Neural crest cell (in vitro differentiated cells): ENCODE results near the gene GPR62. TPM values are rescaled to one million over a fixed set of nuclear protein-coding genes. Genes with fewer than 3 reads are reported as not detected.
A peak's percentile ranks its signal among the peaks of the same experiment; 100 is the strongest.
"Not testable (repeated sequence)": the region's sequence is repeated elsewhere in the genome, so short reads cannot be mapped to it uniquely, and the experiment has no call there.

Experiments
- DNase-seq: peaks from one replicate; pipeline ENCODE4 v3.0.0; 2021; ENCODE audit warnings: low read depth, mixed read lengths, low spot score
- H3K27ac Mint-ChIP-seq: one replicate; pipeline ENCODE4 v1.8.0; 2021; ENCODE audit warnings: mild to moderate bottlenecking, mixed read lengths; ENCODE audit not compliant: unreplicated experiment
- H3K27me3 Mint-ChIP-seq: 2 replicates; pipeline ENCODE4 v1.8.0; 2021; ENCODE audit warnings: low read depth, mild to moderate bottlenecking, mixed read lengths
- H3K36me3 Mint-ChIP-seq: 2 replicates; pipeline ENCODE4 v1.8.0; 2021; ENCODE audit warnings: low read depth, mild to moderate bottlenecking, mixed read lengths
- H3K4me1 Mint-ChIP-seq: 2 replicates; pipeline ENCODE4 v1.8.0; 2021; ENCODE audit warnings: mixed read lengths
- H3K4me3 Mint-ChIP-seq: one replicate; pipeline ENCODE4 v1.8.0; 2021; ENCODE audit warnings: mild to moderate bottlenecking, mixed read lengths
- H3K9me3 Mint-ChIP-seq: 2 replicates; pipeline ENCODE4 v1.8.0; 2021; ENCODE audit warnings: mixed read lengths
- CTCF ChIP-seq: fragments of 200-600 bp; sonication (generic); conservative IDR thresholded peaks from 2 replicates; pipeline ENCODE4 v1.5.0; 2021; ENCODE audit warnings: antibody characterized with exemption, mild to moderate bottlenecking
- total RNA-seq: library from RNA; stranded (reverse); gene quantifications from 2 replicates; pipeline ENCODE4 v1.2.1, GENCODE V29; 2021

Gene GPR62
- total RNA-seq, 1 donor from 2014 or later: 0.23 TPM

DNA sequence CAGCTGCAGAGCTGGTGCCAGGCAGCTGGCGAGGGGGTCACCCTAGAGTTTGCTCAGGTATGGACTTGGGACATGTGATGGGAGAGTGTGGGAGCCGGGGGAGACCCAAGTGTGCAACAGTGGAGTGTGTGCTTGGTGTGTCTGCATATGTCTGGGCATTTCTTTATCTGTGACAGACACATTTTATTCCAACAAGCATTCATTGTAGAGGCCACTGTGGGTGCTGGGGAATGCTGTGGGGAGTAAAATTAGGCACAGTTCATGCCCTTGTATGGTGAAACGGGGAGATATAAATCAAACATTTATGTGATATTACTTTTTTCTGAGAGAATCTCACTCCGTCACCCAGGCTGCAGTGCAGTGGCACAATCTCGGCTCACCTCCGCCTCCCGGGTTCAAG lies 32.4 kb downstream of the GPR62 start:
- Mint-ChIP-seq H3K4me1 (peaks cover 39% of the 10 kb centered on the region), H3K4me3 (peak overlapping the region; percentile 84), H3K9me3 (peaks cover 2% of the 10 kb centered on the region), H3K27ac (no peak overlapping the region), H3K36me3 (peaks cover 14% of the 10 kb centered on the region), H3K27me3 (peaks cover 14% of the 10 kb centered on the region)
- TF ChIP-seq CTCF: no peak
- DNase-seq: no peak

DNA sequence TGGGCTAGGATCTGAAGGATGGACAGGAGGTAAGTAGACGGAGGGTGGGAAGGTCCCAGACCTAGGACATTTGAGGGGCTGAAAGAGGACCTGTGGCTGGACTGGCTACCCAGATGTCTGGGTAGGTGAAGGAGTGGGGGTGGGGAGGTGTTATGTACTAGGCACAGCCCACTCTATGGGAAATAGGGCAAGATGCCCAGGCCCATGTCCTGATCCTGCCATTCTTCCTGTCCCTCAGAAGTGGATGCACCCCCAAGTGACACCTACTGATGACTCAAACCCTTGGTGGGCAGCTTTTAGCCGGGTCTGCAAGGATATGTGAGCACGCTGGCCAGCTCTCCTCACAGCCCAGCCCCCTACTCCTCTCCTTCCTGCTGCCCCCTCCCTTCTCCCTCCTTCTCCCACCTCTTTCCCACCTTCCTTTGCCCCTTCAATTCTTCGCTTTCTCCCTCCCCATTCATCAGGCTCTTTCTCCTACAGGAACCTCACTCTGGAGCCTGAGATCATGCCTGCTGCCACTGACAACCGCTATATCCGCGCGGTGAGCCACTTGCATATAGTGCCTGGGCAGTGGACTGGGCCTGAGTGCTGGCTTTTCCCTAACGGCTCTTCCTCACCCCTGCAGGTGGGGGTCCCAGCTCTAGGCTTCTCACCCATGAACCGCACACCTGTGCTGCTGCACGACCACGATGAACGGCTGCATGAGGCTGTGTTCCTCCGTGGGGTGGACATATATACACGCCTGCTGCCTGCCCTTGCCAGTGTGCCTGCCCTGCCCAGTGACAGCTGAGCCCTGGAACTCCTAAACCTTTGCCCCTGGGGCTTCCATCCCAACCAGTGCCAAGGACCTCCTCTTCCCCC lies 33.3 kb downstream of the GPR62 start:
- TF ChIP-seq CTCF: no peak
- H3K4me3 Mint-ChIP-seq: peak overlapping the region; percentile 84
- DNase-seq: no peak
- H3K4me1 Mint-ChIP-seq: peaks cover 33% of the 10 kb centered on the region
- H3K27me3 Mint-ChIP-seq: peaks cover 14% of the 10 kb centered on the region
- H3K27ac Mint-ChIP-seq: peak overlapping the region; percentile 19
- H3K9me3 Mint-ChIP-seq: peaks cover 2% of the 10 kb centered on the region
- H3K36me3 Mint-ChIP-seq: peaks cover 19% of the 10 kb centered on the region

- not testable (repeated sequence) for H3K27ac Mint-ChIP-seq, DNase-seq, H3K9me3 Mint-ChIP-seq, H3K4me3 Mint-ChIP-seq
- Mint-ChIP-seq H3K36me3 (peaks cover 37% of the 10 kb centered on the region), H3K27me3 (peaks cover 14% of the 10 kb centered on the region), H3K4me1 (peaks cover 42% of the 10 kb centered on the region)
Measured at GRCh38 chr3:51990501-51990971, 35.4 kb downstream of the GPR62 start.

DNA sequence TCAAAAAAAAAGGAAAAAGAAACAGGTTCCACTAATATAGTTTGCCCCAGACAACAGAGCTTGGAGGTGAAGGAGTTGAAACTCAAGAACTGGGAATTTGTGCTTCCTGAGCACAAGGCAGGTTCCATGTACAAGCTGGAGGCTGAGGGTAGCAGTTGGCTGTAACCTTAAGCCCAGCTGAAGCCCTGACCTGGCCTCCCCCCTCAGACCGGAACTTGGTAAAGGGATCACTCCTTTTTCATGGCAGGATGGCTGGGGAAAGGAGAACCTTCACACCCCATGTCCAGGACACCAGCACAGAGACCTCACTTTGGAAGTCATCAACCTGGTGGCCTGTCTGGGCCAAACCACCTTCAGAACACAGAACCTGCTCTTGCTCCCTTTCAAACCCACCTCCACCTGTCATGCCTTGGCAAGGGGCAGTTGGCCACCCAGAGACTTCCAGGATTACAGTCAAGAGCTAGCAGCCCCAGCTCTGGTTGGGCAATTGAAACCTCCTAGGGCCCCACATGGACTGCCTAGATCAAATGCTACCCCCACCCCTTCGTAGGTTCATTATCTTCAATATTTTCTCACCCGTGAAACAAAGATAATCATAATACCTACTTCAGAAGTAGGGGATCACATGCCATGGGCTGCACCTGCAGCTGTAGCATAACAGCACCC lies 37.0 kb downstream of the GPR62 start:
- Mint-ChIP-seq H3K9me3 (peaks cover 2% of the 10 kb centered on the region), H3K4me1 (peaks cover 53% of the 10 kb centered on the region), H3K36me3 (peaks cover 38% of the 10 kb centered on the region), H3K27ac (no peak overlapping the region), H3K27me3 (peaks cover 21% of the 10 kb centered on the region), H3K4me3 (peak overlapping the region; percentile 100)
- no peak for DNase-seq
- no peak for TF ChIP-seq CTCF

DNA sequence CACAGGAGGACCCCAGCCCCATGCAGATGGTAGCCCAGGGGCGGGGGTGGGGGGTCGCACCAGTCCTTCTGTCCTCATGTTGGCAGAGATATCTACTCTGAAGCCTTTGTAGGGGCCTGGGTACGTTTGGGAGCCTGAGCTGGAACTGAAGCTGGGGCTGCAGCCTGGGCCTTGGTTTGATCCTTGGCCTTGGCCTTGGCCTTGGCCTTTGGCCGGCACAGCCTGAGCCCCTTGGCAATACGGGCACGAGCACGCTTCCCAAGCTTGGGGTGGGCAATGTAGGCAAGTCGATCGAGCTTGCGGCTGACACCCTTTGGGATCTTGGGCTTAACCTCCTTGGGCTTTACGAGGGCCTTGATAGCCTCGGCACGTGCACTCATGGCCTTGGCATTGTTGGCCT lies 38.5 kb downstream of the GPR62 start:
- peaks cover 50% of the 10 kb centered on the region for H3K4me1 Mint-ChIP-seq
- H3K36me3 Mint-ChIP-seq: peaks cover 36% of the 10 kb centered on the region
- DNase-seq, H3K9me3 Mint-ChIP-seq: not testable (repeated sequence)
- peak overlapping the region; percentile 100 for H3K4me3 Mint-ChIP-seq
- peak overlapping the region; percentile 67 for H3K27ac Mint-ChIP-seq
- peaks cover 29% of the 10 kb centered on the region for H3K27me3 Mint-ChIP-seq

- Mint-ChIP-seq H3K4me3 (peak overlapping the region; percentile 100), H3K36me3 (peaks cover 36% of the 10 kb centered on the region), H3K9me3 (peaks cover 2% of the 10 kb centered on the region), H3K27ac (peak overlapping the region; percentile 94), H3K27me3 (peaks cover 25% of the 10 kb centered on the region), H3K4me1 (peaks cover 42% of the 10 kb centered on the region)
- no peak for TF ChIP-seq CTCF
- DNase-seq: no peak
Measured at GRCh38 chr3:51994530-51994929, 39.3 kb downstream of the GPR62 start.
